GM19452 (cell line): Measurements from ENCODE around the gene MMEL1.

Experiments used
- ATAC-seq: cut with Tn5 transposase; IDR thresholded peaks from one replicate; pipeline ENCODE4 v1.9.1; 2021; ENCODE audit not compliant: unreplicated experiment

The MMEL1 gene

GRCh38 chr1:2547210-2548067, 85.4 kb downstream of the MMEL1 start:
- peak; percentile 0 for ATAC-seq

- peak; percentile 29 for ATAC-seq
These were observed 86.2 kb downstream of the MMEL1 start for GRCh38 chr1:2546515-2547209.

GRCh38 chr1:2545754-2546514, 86.9 kb downstream of the MMEL1 start:
- peak; percentile 37 for ATAC-seq

GRCh38 chr1:2544875-2545640, 87.8 kb downstream of the MMEL1 start:
- no peak for ATAC-seq

- ATAC-seq, result no peak
These were observed 88.5 kb downstream of the MMEL1 start for GRCh38 chr1:2544093-2544874.

- no peak for ATAC-seq
These were observed 89.2 kb downstream of the MMEL1 start for GRCh38 chr1:2543543-2544092.

- ATAC-seq, result no peak
These were observed 90.4 kb downstream of the MMEL1 start for GRCh38 chr1:2542246-2542915.

- ATAC-seq, result no peak
These were observed 91.1 kb downstream of the MMEL1 start for GRCh38 chr1:2541619-2542245.

GRCh38 chr1:2540816-2541492, 91.9 kb downstream of the MMEL1 start:
- ATAC-seq, result no peak
